NB4 (cell line): ENCODE results near the gene ALMS1.
"Not testable (repeated sequence)": the region's sequence is repeated elsewhere in the genome, so short reads cannot be mapped to it uniquely, and the experiment has no call there.

Experiments
- DNase-seq: peaks from one replicate; pipeline ENCODE4 v3.0.0; 2010; ENCODE audit warnings: low read depth
- H3K4me3 ChIP-seq: one replicate; pipeline ENCODE4 v1.5.1; 2011; ENCODE audit warnings: mild to moderate bottlenecking, low read depth, low read length, moderate library complexity
- MAX ChIP-seq: IDR thresholded peaks from 2 replicates; pipeline ENCODE4 v1.6.1; 2011; ENCODE audit warnings: low read depth, low read length
- MYC ChIP-seq: IDR thresholded peaks from 2 replicates; pipeline ENCODE4 v1.6.1; 2011; ENCODE audit warnings: low read depth, low read length
- POLR2A ChIP-seq: IDR thresholded peaks from 2 replicates; pipeline ENCODE4 v1.6.1; 2011; ENCODE audit warnings: mild to moderate bottlenecking; ENCODE audit not compliant: insufficient read length; ENCODE audit errors: extremely low read depth
- TF ChIP-seq, protein P1 (sequence below): IDR thresholded peaks from one replicate; pipeline ENCODE4 v1.5.1; 2012; ENCODE audit warnings: low read depth, low read length

Gene ALMS1, protein sequence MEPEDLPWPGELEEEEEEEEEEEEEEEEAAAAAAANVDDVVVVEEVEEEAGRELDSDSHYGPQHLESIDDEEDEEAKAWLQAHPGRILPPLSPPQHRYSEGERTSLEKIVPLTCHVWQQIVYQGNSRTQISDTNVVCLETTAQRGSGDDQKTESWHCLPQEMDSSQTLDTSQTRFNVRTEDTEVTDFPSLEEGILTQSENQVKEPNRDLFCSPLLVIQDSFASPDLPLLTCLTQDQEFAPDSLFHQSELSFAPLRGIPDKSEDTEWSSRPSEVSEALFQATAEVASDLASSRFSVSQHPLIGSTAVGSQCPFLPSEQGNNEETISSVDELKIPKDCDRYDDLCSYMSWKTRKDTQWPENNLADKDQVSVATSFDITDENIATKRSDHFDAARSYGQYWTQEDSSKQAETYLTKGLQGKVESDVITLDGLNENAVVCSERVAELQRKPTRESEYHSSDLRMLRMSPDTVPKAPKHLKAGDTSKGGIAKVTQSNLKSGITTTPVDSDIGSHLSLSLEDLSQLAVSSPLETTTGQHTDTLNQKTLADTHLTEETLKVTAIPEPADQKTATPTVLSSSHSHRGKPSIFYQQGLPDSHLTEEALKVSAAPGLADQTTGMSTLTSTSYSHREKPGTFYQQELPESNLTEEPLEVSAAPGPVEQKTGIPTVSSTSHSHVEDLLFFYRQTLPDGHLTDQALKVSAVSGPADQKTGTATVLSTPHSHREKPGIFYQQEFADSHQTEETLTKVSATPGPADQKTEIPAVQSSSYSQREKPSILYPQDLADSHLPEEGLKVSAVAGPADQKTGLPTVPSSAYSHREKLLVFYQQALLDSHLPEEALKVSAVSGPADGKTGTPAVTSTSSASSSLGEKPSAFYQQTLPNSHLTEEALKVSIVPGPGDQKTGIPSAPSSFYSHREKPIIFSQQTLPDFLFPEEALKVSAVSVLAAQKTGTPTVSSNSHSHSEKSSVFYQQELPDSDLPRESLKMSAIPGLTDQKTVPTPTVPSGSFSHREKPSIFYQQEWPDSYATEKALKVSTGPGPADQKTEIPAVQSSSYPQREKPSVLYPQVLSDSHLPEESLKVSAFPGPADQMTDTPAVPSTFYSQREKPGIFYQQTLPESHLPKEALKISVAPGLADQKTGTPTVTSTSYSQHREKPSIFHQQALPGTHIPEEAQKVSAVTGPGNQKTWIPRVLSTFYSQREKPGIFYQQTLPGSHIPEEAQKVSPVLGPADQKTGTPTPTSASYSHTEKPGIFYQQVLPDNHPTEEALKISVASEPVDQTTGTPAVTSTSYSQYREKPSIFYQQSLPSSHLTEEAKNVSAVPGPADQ (N-terminal part only)

GRCh38 chr2:73385504-73386341, at the start of gene ALMS1:
ALMS1 (plus strand) TSS chr2:73385836; CDS start chr2:73385869, 33 bp downstream.
- TF ChIP-seq MYC (peak; percentile 69; the same call in 1 of the 2 replicates), POLR2A (peak; percentile 66), MAX (peak; percentile 61)
- TF ChIP-seq, protein P1, sequence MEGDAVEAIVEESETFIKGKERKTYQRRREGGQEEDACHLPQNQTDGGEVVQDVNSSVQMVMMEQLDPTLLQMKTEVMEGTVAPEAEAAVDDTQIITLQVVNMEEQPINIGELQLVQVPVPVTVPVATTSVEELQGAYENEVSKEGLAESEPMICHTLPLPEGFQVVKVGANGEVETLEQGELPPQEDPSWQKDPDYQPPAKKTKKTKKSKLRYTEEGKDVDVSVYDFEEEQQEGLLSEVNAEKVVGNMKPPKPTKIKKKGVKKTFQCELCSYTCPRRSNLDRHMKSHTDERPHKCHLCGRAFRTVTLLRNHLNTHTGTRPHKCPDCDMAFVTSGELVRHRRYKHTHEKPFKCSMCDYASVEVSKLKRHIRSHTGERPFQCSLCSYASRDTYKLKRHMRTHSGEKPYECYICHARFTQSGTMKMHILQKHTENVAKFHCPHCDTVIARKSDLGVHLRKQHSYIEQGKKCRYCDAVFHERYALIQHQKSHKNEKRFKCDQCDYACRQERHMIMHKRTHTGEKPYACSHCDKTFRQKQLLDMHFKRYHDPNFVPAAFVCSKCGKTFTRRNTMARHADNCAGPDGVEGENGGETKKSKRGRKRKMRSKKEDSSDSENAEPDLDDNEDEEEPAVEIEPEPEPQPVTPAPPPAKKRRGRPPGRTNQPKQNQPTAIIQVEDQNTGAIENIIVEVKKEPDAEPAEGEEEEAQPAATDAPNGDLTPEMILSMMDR, result no peak
- peak; percentile 98 for DNase-seq
- H3K4me3 ChIP-seq, result peak within 1 kb of the TSS; percentile 95

- TF ChIP-seq MYC (no peak), MAX (no peak), POLR2A (no peak)
- TF ChIP-seq, protein P1, result no peak
- peak; percentile 13 for DNase-seq
Measured at GRCh38 chr2:73337828-73338227, 47.8 kb upstream of the ALMS1 start.

GRCh38 chr2:73339201-73339600, 46.4 kb upstream of the ALMS1 start:
- DNase-seq, result no peak
- no peak overlapping the region for H3K4me3 ChIP-seq
- no peak for TF ChIP-seq MYC
- 0 out of 2 replicates have a peak, but pooled peaks have one; percentile 9 for TF ChIP-seq MAX

More at GRCh38 chr2:73337828-73338227, 47.8 kb upstream of the ALMS1 start:
- H3K4me3 ChIP-seq, result no peak overlapping the region

DNA sequence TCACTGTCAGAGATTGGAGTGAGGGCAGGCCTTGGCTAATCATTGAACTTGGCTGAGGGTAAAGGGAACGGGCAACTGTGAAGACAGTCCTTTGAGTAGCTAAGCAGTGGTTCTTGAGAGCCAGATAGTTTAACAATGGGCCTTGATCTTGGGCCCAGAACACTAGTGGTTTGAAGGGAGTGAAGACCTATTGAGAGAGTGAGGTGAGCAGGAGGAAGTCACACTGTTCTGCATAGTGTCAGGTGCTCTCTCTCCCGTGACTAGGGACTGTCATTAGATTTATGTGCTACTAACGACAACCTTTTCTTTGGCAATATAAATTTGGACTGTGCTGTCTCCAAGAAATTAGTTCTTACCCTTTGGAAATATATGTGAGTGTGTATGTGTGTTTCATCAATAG, 44.6 kb upstream of the ALMS1 start:
- no peak for TF ChIP-seq MAX
- no peak for TF ChIP-seq POLR2A
- TF ChIP-seq, protein P1, result no peak
- TF ChIP-seq MYC, result no peak
- no peak overlapping the region for H3K4me3 ChIP-seq
- no peak for DNase-seq

DNA sequence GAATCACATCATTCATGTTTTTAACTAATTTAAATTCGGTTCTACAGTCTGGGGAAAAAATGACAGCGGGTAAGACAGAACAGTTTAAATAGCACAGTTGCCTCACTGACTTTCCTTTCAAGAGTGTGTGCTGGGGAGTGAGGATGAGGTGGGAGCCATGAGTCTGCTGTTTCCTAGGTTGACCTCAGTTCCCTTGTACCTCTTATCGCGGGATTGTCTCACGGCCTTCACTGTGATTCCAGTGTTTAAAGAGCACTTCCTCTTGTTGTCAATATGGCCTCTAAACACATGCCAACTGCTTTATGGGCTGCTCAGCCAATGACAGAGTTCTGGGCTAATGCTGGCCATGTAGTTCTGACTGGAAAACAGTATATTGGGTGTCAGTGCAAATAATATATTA, 41.6 kb upstream of the ALMS1 start:
- H3K4me3 ChIP-seq, result no peak overlapping the region
- no peak for DNase-seq
- TF ChIP-seq POLR2A (no peak), MAX (no peak), MYC (no peak)
- TF ChIP-seq, protein P1, result no peak

- H3K4me3 ChIP-seq, DNase-seq: not testable (repeated sequence)
Measured at GRCh38 chr2:73344747-73345146, 40.9 kb upstream of the ALMS1 start.
